BLaER1 treated with 17β-estradiol and CSF1 and Interleukin-3, amounts not matched to agents 10 nM and 100 nM (cell line): ENCODE measurements around the gene PCGF3.
"Not testable (repeated sequence)": the region's sequence is repeated elsewhere in the genome, so short reads cannot be mapped to it uniquely, and the experiment has no call there.

Experiments
- H3K27ac ChIP-seq, 11 experiments: shearing (Covaris generic); formaldehyde crosslinking; 2 replicates each; pipeline ENCODE4 v1.8.1; 2022
- H3K27me3 ChIP-seq, 11 experiments: shearing (Covaris generic); formaldehyde crosslinking; 2 replicates each; pipeline ENCODE4 v1.8.1; 2022
- H3K36me3 ChIP-seq, 11 experiments: shearing (Covaris generic); formaldehyde crosslinking; 2 replicates each; pipeline ENCODE4 v1.8.1; 2022
- H3K4me1 ChIP-seq, 10 experiments: shearing (Covaris generic); formaldehyde crosslinking; 2 replicates each; pipeline ENCODE4 v1.8.1; 2022
- H3K4me2 ChIP-seq, 11 experiments: shearing (Covaris generic); formaldehyde crosslinking; 2 replicates each; pipeline ENCODE4 v1.8.1; 2022
- H3K4me3 ChIP-seq, 10 experiments: shearing (Covaris generic); formaldehyde crosslinking; 2 replicates each; pipeline ENCODE4 v1.8.1; 2022
- H3K9ac ChIP-seq, 11 experiments: shearing (Covaris generic); formaldehyde crosslinking; 2 replicates each; pipeline ENCODE4 v1.8.1; 2022
- H3K9me3 ChIP-seq, 11 experiments: shearing (Covaris generic); formaldehyde crosslinking; replicated peaks in 1 of 11; 2 replicates each; pipeline ENCODE4 v1.8.1; 2022
- H4K20me1 ChIP-seq, 11 experiments: shearing (Covaris generic); formaldehyde crosslinking; 2 replicates each; pipeline ENCODE4 v1.8.1; 2022
- Cebpa-rat ChIP-seq, 11 experiments: shearing (Covaris generic); IDR thresholded peaks; 2 replicates each; pipeline ENCODE4 v1.8.1; 2022

The PCGF3 gene

DNA sequence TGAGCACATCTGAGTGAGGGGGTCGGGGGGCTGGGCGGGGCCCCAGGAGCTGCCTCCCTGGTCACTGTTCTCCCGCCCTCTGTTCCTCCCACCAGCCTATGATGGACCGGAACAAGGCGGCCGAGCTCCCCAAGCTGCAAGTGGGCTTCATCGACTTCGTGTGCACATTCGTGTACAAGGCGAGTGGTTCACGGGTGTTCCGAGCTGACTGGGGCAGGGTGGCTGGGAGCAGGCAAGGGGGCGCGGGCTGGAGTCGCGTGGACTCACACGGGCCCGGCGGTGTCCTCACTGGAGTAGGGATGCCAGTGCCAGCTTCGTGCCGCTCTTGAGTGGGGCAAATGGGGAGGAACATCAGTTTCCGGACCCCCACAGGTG is 39.2 kb upstream of the PCGF3 start:
- peaks cover 26 to 38% (median 33%) of the 10 kb centered on the region in 10 experiments for H3K4me1 ChIP-seq
- peak overlapping the region in 4 of 11 experiments; percentile 29 to 54 (median 46); a peak in 3 of 22 replicates for H3K9ac ChIP-seq
- H3K9me3 ChIP-seq: no peaks in the 10 kb centered on the region
- no peak overlapping the region for H3K4me3 ChIP-seq
- H4K20me1 ChIP-seq: peaks cover 0 to 1% (median 0%) of the 10 kb centered on the region in 11 experiments; a peak in 1 of 22 replicates
- peak overlapping the region in 1 of 11 experiments; percentile 89; a peak in 1 of 22 replicates for H3K27ac ChIP-seq
- TF ChIP-seq Cebpa-rat (IDR thresholded peaks at IDR 0.05): no peak
- peak overlapping the region in 8 of 11 experiments; percentile 87 to 96 (median 92); a peak in 14 of 22 replicates for H3K4me2 ChIP-seq
- no peaks in the 10 kb centered on the region for H3K27me3 ChIP-seq
- peaks cover 8 to 24% (median 12%) of the 10 kb centered on the region in 11 experiments for H3K36me3 ChIP-seq

- TF ChIP-seq Cebpa-rat (IDR thresholded peaks at IDR 0.05): no peak
- H3K4me3 ChIP-seq: no peak overlapping the region
- peaks cover 0 to 7% (median 0%) of the 10 kb centered on the region in 11 experiments; a peak in 1 of 22 replicates for H4K20me1 ChIP-seq
- no peaks in the 10 kb centered on the region for H3K9me3 ChIP-seq
- no peaks in the 10 kb centered on the region for H3K27me3 ChIP-seq
- peak overlapping the region in 1 of 11 experiments; percentile 95; a peak in 1 of 22 replicates for H3K4me2 ChIP-seq
- H3K4me1 ChIP-seq: peaks cover 26 to 39% (median 33%) of the 10 kb centered on the region in 10 experiments
- no peak overlapping the region for H3K27ac ChIP-seq
- 0 out of 22 replicates have a peak overlapping the region, but pooled peaks of 1 of the 11 experiments have one; percentile 5 for H3K9ac ChIP-seq
- peaks cover 14 to 26% (median 18%) of the 10 kb centered on the region in 11 experiments for H3K36me3 ChIP-seq
Observed at GRCh38 chr4:666822-667544, 38.6 kb upstream of the PCGF3 start.

DNA sequence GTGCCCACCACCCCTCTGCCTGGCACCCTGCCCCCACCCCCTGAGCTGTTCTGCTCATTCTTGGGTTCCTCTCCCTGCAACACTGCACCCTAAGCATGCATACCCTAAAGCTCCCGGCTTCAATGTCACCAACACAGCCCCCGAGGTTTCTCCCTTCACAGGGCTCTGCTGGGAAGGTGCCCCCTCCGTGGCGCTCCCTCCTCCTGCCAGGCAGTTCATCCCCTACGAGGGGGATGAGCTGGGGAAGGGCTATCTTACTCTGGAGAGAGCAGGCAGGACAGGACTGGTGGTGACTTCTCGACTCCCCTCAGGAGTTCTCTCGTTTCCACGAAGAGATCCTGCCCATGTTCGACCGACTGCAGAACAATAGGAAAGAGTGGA is 38.1 kb upstream of the PCGF3 start:
- TF ChIP-seq Cebpa-rat (IDR thresholded peaks at IDR 0.05): no peak
- H3K4me1 ChIP-seq: peaks cover 27 to 44% (median 35%) of the 10 kb centered on the region in 10 experiments
- H3K4me2 ChIP-seq: no peak overlapping the region
- no peaks in the 10 kb centered on the region for H3K27me3 ChIP-seq
- peaks cover 19 to 28% (median 23%) of the 10 kb centered on the region in 11 experiments for H3K36me3 ChIP-seq
- no peak overlapping the region for H3K9ac ChIP-seq
- no peak overlapping the region for H3K27ac ChIP-seq
- no peak overlapping the region for H3K4me3 ChIP-seq
- 0 out of 22 replicates have a peak, but pooled peaks cover 0 to 9% (median 0%) of the 10 kb centered on the region in 11 experiments for H4K20me1 ChIP-seq
- H3K9me3 ChIP-seq: no peaks in the 10 kb centered on the region

DNA sequence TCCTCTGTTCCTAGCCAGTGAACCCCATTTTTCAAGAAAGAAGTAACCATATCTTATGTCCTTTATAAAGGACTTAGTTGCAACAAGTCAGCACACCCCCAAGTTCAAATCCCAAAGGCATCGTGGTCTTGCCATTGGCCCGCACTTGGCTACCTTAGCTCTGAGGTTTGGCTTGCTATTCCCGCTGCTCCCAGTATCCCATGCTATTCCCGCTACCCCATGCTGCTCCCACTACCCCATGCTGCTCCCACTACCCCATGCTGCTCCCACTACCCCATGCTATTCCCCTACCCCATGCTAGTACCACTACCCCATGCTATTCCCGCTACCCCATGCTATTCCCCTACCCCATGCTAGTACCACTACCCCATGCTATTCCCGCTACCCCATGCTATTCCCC is 37.4 kb upstream of the PCGF3 start:
- not testable (repeated sequence) for H3K9ac ChIP-seq, H3K27me3 ChIP-seq, H3K9me3 ChIP-seq, H3K4me2 ChIP-seq, H3K4me3 ChIP-seq, H3K27ac ChIP-seq
- peaks cover 30 to 46% (median 38%) of the 10 kb centered on the region in 10 experiments for H3K4me1 ChIP-seq
- peaks cover 26 to 35% (median 30%) of the 10 kb centered on the region in 11 experiments for H3K36me3 ChIP-seq
- H4K20me1 ChIP-seq: peaks cover 0 to 15% (median 0%) of the 10 kb centered on the region in 11 experiments; a peak in 3 of 22 replicates

DNA sequence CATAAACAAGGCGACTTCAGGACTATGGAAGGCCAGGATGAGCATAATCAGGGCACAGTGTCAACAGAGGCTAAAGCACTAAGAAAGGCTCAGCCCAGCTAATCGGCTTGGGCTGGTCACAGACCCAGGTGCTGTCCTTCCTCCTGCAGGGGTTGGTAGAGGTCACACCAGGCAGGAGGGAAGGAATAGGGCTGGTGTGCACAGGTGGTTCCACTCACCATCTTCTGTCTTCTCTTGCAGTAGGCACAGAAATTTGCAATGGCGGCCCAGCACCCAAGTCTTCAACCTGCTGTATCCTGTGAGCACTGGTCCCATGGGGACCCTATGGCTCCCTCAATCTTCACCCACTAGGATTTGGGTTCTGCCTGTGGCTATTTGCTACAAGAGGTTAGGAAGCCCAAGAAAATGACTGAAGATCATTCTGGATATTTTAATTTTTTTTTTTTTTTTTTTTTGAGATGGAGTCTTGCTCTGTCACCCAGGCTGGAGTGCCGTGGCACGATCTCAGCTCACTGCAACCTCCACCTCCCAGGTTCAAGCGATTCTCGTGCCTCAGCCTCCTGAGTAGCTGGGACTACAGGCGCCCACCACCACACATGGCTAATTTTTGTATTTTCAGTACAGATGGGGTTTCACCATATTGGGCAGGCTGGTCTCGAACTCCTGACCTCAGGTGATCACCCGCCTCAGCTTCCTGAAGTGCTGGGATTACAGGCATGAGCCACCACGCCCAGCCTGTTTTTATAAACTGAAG is 35.6 kb upstream of the PCGF3 start:
- H3K27me3 ChIP-seq, H3K9ac ChIP-seq, H3K9me3 ChIP-seq, H3K27ac ChIP-seq, H3K4me2 ChIP-seq, H3K4me3 ChIP-seq: not testable (repeated sequence)
- Histone ChIP-seq H3K36me3 (peaks cover 26 to 37% (median 30%) of the 10 kb centered on the region in 11 experiments), H3K4me1 (peaks cover 27 to 41% (median 31%) of the 10 kb centered on the region in 10 experiments), H4K20me1 (peaks cover 0 to 15% (median 0%) of the 10 kb centered on the region in 11 experiments; a peak in 3 of 22 replicates)

- Histone ChIP-seq H4K20me1 (peaks cover 0 to 20% (median 0%) of the 10 kb centered on the region in 11 experiments; a peak in 4 of 22 replicates), H3K27me3 (no peaks in the 10 kb centered on the region), H3K36me3 (peaks cover 26 to 37% (median 30%) of the 10 kb centered on the region in 11 experiments), H3K4me1 (peaks cover 32 to 41% (median 33%) of the 10 kb centered on the region in 10 experiments), H3K27ac (no peak overlapping the region), H3K9ac (no peak overlapping the region), H3K4me2 (peak overlapping the region in 1 of 11 experiments; percentile 98; a peak in 1 of 22 replicates), H3K4me3 (no peak overlapping the region), H3K9me3 (no peaks in the 10 kb centered on the region)
- no peak for TF ChIP-seq Cebpa-rat (IDR thresholded peaks at IDR 0.05)
Observed at GRCh38 chr4:671769-672168, 33.9 kb upstream of the PCGF3 start.

- peaks cover 26 to 37% (median 30%) of the 10 kb centered on the region in 11 experiments for H3K36me3 ChIP-seq
- H3K9ac ChIP-seq: peak overlapping the region; percentile 81 to 98 (median 94)
- H3K27ac ChIP-seq: peak overlapping the region; percentile 33 to 98 (median 89); a peak in 21 of 22 replicates
- H4K20me1 ChIP-seq: peaks cover 0 to 25% (median 0%) of the 10 kb centered on the region in 11 experiments; a peak in 4 of 22 replicates
- peak overlapping the region; percentile 74 to 98 (median 89) for H3K4me3 ChIP-seq
- H3K4me2 ChIP-seq: peak overlapping the region; percentile 92 to 100 (median 98)
- H3K4me1 ChIP-seq: peaks cover 48 to 57% (median 50%) of the 10 kb centered on the region in 10 experiments
- TF ChIP-seq Cebpa-rat (IDR thresholded peaks at IDR 0.05): no peak
- no peaks in the 10 kb centered on the region for H3K27me3 ChIP-seq
- no peaks in the 10 kb centered on the region for H3K9me3 ChIP-seq
Observed at GRCh38 chr4:673349-674091, 32.1 kb upstream of the PCGF3 start.

- no peaks in the 10 kb centered on the region for H3K27me3 ChIP-seq
- peaks cover 48 to 62% (median 54%) of the 10 kb centered on the region in 10 experiments for H3K4me1 ChIP-seq
- peak within 1 kb of the TSS; percentile 97 to 100 (median 99) for H3K4me2 ChIP-seq
- H4K20me1 ChIP-seq: peaks cover 0 to 25% (median 0%) of the 10 kb centered on the region in 11 experiments; a peak in 4 of 22 replicates
- H3K9ac ChIP-seq: peak within 1 kb of the TSS; percentile 89 to 98 (median 97)
- H3K4me3 ChIP-seq: peak within 1 kb of the TSS; percentile 74 to 98 (median 89)
- no peak for TF ChIP-seq Cebpa-rat (IDR thresholded peaks at IDR 0.05)
- no peaks in the 10 kb centered on the region for H3K9me3 ChIP-seq
- peaks cover 26 to 37% (median 30%) of the 10 kb centered on the region in 11 experiments for H3K36me3 ChIP-seq
- H3K27ac ChIP-seq: peak within 1 kb of the TSS; percentile 89 to 98 (median 95)
Observed at GRCh38 chr4:674172-675035, 31.2 kb upstream of the PCGF3 start, which contains the start of the genes ATP5ME and MYL5. Gene ATP5ME (minus strand): TSS chr4:674276. CDS start chr4:674247, 29 bp downstream. Gene MYL5 (plus strand): TSS chr4:674542. CDS start chr4:678027, 3,485 bp downstream.
